HepG2 (cell line): ENCODE results near the gene EEF1AKMT4. TPM values are rescaled to one million over a fixed set of nuclear protein-coding genes. Genes with fewer than 3 reads are reported as not detected.

Source experiments
- ATAC-seq: fragments of 200-7000 bp; cut with Tn5 transposase; 3 replicates; pipeline ENCODE4 v1.9.1; 2020; ENCODE audit warnings: mild to moderate bottlenecking, moderate library complexity
- BruUV-seq: library from RNA; stranded (reverse); fragments of 400-500 nt; replicated peaks from 2 replicates; lab custom pipeline; 2021; lab: Mats Ljungman, UMichigan
- CTCF ChIA-PET: fragments of 300-600 bp; formaldehyde crosslinking; extraction: SDS; loops from one replicate; lab custom pipeline; 2021; ENCODE audit warnings: low total read pairs, inconsistent platforms, low intra/inter-chr PET ratio; lab: Yijun Ruan, JAX
- POLR2A ChIA-PET: fragments of 350-600 bp; sonication (Branson Sonifier 250); formaldehyde crosslinking; loops from one replicate; lab custom pipeline; 2020; ENCODE audit warnings: antibody characterized with exemption, inconsistent platforms; lab: Yijun Ruan, JAX
- DNase-seq: peaks from one replicate; pipeline ENCODE4 v3.0.0-alpha.2; 2015; ENCODE audit warnings: low spot score
- FAIRE-seq: peaks from 3 replicates; lab custom pipeline; 2011; peaks lifted over from hg19 to GRCh38; lab: Jason Lieb, UNC
- H2AFZ ChIP-seq: one replicate; pipeline ENCODE4 v1.6.1; 2011; ENCODE audit warnings: low read length, inconsistent platforms
- H3K27ac ChIP-seq: fragments of 300-600 bp; 3 replicates; pipeline ENCODE4 v1.8.0; 2011; ENCODE audit warnings: mixed run types, mild to moderate bottlenecking, mixed read lengths, low read length, inconsistent platforms; ENCODE audit not compliant: insufficient read depth; ENCODE audit errors: extremely low read length
- H3K27me3 ChIP-seq, 2 experiments: fragments of 200-600 bp in 1 of 2; 2 replicates in 1 of 2; 3 replicates in 1 of 2; pipeline versions ENCODE4 v1.6.0 to v1.8.0; 2011; ENCODE audit warnings: low read length in 2 of 2, mild to moderate bottlenecking in 2 of 2, moderate library complexity in 2 of 2, inconsistent platforms in 1 of 2; ENCODE audit not compliant: insufficient read depth in 2 of 2, control insufficient read depth in 1 of 2
- H3K36me3 ChIP-seq, 2 experiments: fragments of 200-600 bp in 1 of 2; replicated peaks in 1 of 2; 2 replicates in 1 of 2; 3 replicates in 1 of 2; pipeline versions ENCODE4 v1.5.1 to v1.8.0; 2011; ENCODE audit warnings: low read length in 2 of 2, inconsistent platforms in 1 of 2; ENCODE audit not compliant: insufficient read depth in 2 of 2, control insufficient read depth in 1 of 2
- H3K4me1 ChIP-seq: 2 replicates; pipeline ENCODE4 v1.5.1; 2012; ENCODE audit warnings: low read length, inconsistent platforms; ENCODE audit not compliant: insufficient read depth
- H3K4me2 ChIP-seq: 2 replicates; pipeline ENCODE4 v1.6.0; 2011; ENCODE audit warnings: low read depth, low read length, inconsistent platforms
- H3K4me3 ChIP-seq, 3 experiments: fragments of 200-600 bp in 1 of 3; sonication (generic), shearing (Covaris generic) in 1 of 3; replicated peaks in 1 of 3; 2 replicates each; pipeline ENCODE4 v1.5.1; 2011 to 2016; ENCODE audit warnings: low read length in 3 of 3, inconsistent platforms in 2 of 3, low read depth in 2 of 3, mild to moderate bottlenecking in 2 of 3, control low read depth in 1 of 3, mixed read lengths in 1 of 3; ENCODE audit not compliant: insufficient read depth in 1 of 3
- H3K79me2 ChIP-seq: one replicate; pipeline ENCODE4 v1.6.1; 2011; ENCODE audit warnings: low read length, inconsistent platforms; ENCODE audit not compliant: insufficient read depth
- H3K9ac ChIP-seq: 2 replicates; pipeline ENCODE4 v1.6.0; 2011; ENCODE audit warnings: mild to moderate bottlenecking, low read depth, low read length, inconsistent platforms; ENCODE audit not compliant: insufficient read depth
- H3K9me3 ChIP-seq: 2 replicates; pipeline ENCODE4 v1.5.1; 2012; ENCODE audit warnings: mild to moderate bottlenecking, low read length
- H4K20me1 ChIP-seq: 2 replicates; pipeline ENCODE4 v1.6.0; 2011; ENCODE audit warnings: inconsistent platforms, mild to moderate bottlenecking, low read length, moderate library complexity; ENCODE audit not compliant: insufficient read depth
- AGO1 ChIP-seq: fragments of 200-400 bp; formaldehyde crosslinking; IDR thresholded peaks from 2 replicates; pipeline ENCODE4 v1.6.1; 2017; ENCODE audit warnings: mild to moderate bottlenecking, low read depth, low read length, moderate library complexity; ENCODE audit not compliant: poor library complexity, severe bottlenecking
- CCDC6 ChIP-seq: sonication (generic); formaldehyde crosslinking; IDR thresholded peaks from 2 replicates; pipeline ENCODE4 v1.8.1; 2022; ENCODE audit warnings: mild to moderate bottlenecking, missing genetic modification reagents, moderate library complexity
- RFX3 ChIP-seq: IDR thresholded peaks from 2 replicates; pipeline ENCODE4 v1.6.1; 2016; ENCODE audit warnings: missing biosample characterization, missing genetic modification reagents
- YEATS2 ChIP-seq: sonication (generic); formaldehyde crosslinking; IDR thresholded peaks from 2 replicates; pipeline ENCODE4 v1.4.0; 2020; ENCODE audit warnings: missing genetic modification reagents, borderline replicate concordance
- ZBTB3 ChIP-seq: sonication (generic); formaldehyde crosslinking; IDR thresholded peaks from 2 replicates; pipeline ENCODE4 v1.4.0; 2020; ENCODE audit warnings: low read depth, mild to moderate bottlenecking, moderate library complexity, missing genetic modification reagents, borderline replicate concordance
- ZFP62 ChIP-seq: sonication (generic); formaldehyde crosslinking; IDR thresholded peaks from 2 replicates; pipeline ENCODE4 v1.4.0; 2020; ENCODE audit warnings: missing genetic modification reagents
- ZNF33A ChIP-seq: sonication (generic); formaldehyde crosslinking; IDR thresholded peaks from 2 replicates; pipeline ENCODE4 v1.5.1; 2020; ENCODE audit warnings: missing genetic modification reagents, mild to moderate bottlenecking, moderate library complexity, borderline replicate concordance
- ZNF841 ChIP-seq: sonication (generic); formaldehyde crosslinking; IDR thresholded peaks from 2 replicates; pipeline ENCODE4 v1.8.1; 2023; ENCODE audit warnings: missing genetic modification reagents, borderline replicate concordance
- WGBS: methylation state at CpG from one replicate; pipeline ENCODE4 v1.1.6; 2017; ENCODE audit warnings: low lambda C conversion rate; 5-methylcytosine and 5-hydroxymethylcytosine counted together
- in situ Hi-C: cut with HindIII; loops from 2 replicates; pipeline ENCODE4 v1.10.0; 2017; ENCODE audit warnings: low pct_unique_long_range_greater_than_20kb; ENCODE audit not compliant: extremely low pct_ligation_motif_present
- intact Hi-C: fragments of 100-400 bp; cut with micrococcal nuclease; formaldehyde crosslinking; loops from one replicate; pipeline ENCODE4 v1.10.0; 2022; ENCODE audit not compliant: unreplicated experiment
- polyA plus RNA-seq, 8 experiments: library from polyadenylated mRNA; depleted of rRNA in 3 of 8; stranded (reverse) in 7 of 8; unstranded in 1 of 8; fragments of >200 nt; fragmentation: Illumina TruSeq in 4 of 8; extraction: Trizol in 4 of 8; gene quantifications; 2 replicates each; pipeline versions ENCODE4 v1.2.1 to v1.2.3, GENCODE V29; 2011 to 2016; ENCODE audit warnings: low read depth in 4 of 8, missing spikeins in 1 of 8, mixed read lengths in 1 of 8; ENCODE audit not compliant: insufficient read depth in 1 of 8
- total RNA-seq, 5 experiments: library from RNA; depleted of rRNA; stranded (reverse); fragments of >200 nt; fragmentation: Illumina TruSeq; extraction: Trizol; gene quantifications; 2 replicates each; pipeline ENCODE4 v1.2.3, GENCODE V29; 2016; ENCODE audit warnings: low read depth in 1 of 5
- TF ChIP-seq, protein P1 (sequence below): sonication (generic); formaldehyde crosslinking; IDR thresholded peaks from 2 replicates; pipeline ENCODE4 v1.4.0; 2020; ENCODE audit warnings: mild to moderate bottlenecking, missing genetic modification reagents
- TF ChIP-seq, protein P2 (sequence below), 2 experiments: sonication (generic) in 1 of 2; formaldehyde crosslinking in 1 of 2; IDR thresholded peaks; 2 replicates each; pipeline versions ENCODE4 v1.4.0 to v1.6.1; 2018 to 2020; ENCODE audit warnings: missing genetic modification reagents in 2 of 2, borderline replicate concordance in 1 of 2, low read depth in 1 of 2, mild to moderate bottlenecking in 1 of 2, missing biosample characterization in 1 of 2
- TF ChIP-seq, protein P3 (sequence below): sonication (generic); formaldehyde crosslinking; IDR thresholded peaks from 2 replicates; pipeline ENCODE4 v1.8.0; 2022; ENCODE audit warnings: mild to moderate bottlenecking, missing genetic modification reagents, borderline replicate concordance
- TF ChIP-seq, protein P4 (sequence below): sonication (generic); formaldehyde crosslinking; IDR thresholded peaks from 2 replicates; pipeline ENCODE4 v1.5.0; 2020; ENCODE audit warnings: missing genetic modification reagents
- TF ChIP-seq, protein P5 (sequence below): sonication (generic); formaldehyde crosslinking; IDR thresholded peaks from 2 replicates; pipeline ENCODE4 v1.4.0; 2020; ENCODE audit warnings: mild to moderate bottlenecking, missing genetic modification reagents

Gene EEF1AKMT4
- total and polyA plus RNA-seq, 2 of the 13 experiments (the other 11 are each of a cell fraction or from before 2014, with no cell fraction given) = 13.1 to 15.8 TPM

DNA sequence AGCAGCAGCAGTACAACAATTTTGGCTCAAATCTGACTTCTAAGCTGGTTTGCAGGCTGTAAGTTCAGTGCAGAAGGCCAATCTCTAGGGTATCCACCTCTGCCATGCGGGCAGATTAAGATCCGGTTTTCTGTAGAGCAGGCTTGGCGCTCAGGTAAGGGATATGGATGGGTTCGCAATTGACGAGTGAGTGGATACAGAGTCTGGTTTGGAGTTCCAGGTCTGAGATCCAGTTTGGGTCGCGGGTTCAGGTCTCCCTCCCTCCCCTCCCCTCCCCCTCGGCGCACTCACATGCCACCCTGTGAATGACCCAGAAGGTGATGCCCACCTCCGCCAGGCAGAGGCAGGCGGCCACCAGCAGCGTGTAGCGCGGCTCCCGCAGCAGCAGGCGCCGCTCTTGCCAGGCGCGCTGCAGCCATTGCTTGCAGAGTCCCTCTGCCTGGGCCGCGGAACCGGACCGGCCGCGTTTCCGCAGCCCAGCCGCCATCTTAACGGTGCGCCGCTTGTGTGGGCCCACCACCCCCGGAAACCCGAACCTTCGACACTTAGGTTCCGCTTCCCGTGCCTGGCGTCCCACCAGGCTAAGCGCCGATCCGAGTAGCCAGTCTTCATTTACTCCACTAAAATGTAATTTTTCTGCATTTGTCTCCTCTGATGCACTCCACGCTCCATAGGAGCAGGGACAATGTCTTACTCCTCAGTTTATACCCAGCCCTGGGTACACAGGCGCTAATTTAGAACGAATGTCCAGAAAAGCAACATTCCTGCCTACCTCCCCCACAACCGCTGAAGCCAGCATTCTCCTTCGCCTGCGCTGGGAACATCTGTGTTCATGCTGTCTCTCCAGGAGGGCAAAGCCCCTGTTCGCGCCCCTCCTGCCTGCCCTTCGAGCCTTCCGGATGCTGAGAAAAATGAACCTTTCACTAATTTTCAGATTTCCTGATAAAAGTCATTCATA lies 739 bp upstream of the EEF1AKMT4 start, which contains the start of gene ALG3:
Gene ALG3 (minus strand): TSS at position 509 of the 958 bp plus-strand sequence. CDS start 22 bp downstream, at position 487.
- Histone ChIP-seq H3K79me2 (peaks cover 9% of the 10 kb centered on the region), H4K20me1 (no peaks in the 10 kb centered on the region), H3K36me3 (peaks cover 9 to 23% of the 10 kb centered on the region in 2 experiments; a peak in 4 of 5 replicates), H3K4me1 (peaks cover 20% of the 10 kb centered on the region), H3K9me3 (no peaks in the 10 kb centered on the region), H3K4me2 (peak within 1 kb of the TSS; percentile 81), H3K9ac (peak within 1 kb of the TSS; percentile 99), H2AFZ (peak within 1 kb of the TSS; percentile 81), H3K27me3 (peaks cover 0 to 4% of the 10 kb centered on the region in 2 experiments; a peak in 1 of 5 replicates), H3K27ac (peak within 1 kb of the TSS; percentile 93), H3K4me3 (peak within 1 kb of the TSS; percentile 89 to 99 (median 97))
- 0% methylated on average over 13 of the region's 49 CpGs for WGBS
- no peak for FAIRE-seq
- CTCF ChIA-PET = interaction anchor here (1.9 kb wide), 1 partner anchor 19 kb away, joined by 6 read pairs; the partner anchor contains the start of gene VWA5B2
- in situ Hi-C loops = loop anchor here (5.0 kb wide), 1 partner anchor 91 kb away; the partner anchor contains the start of gene DVL3
- DNase-seq = peak; percentile 76
- POLR2A ChIA-PET = interaction anchor here (1.2 to 2.3 kb wide), 3 partner anchors 21 to 364 kb away, joined by 3 to 7 read pairs (median 5); partner anchors contain the start of genes ABCF3 and PARL
- intact Hi-C loops = loop anchor here (2.0 to 10.0 kb wide), 4 partner anchors 36 to 361 kb away; partner anchors contain the start of gene ABCC5
- TSS peak; percentile 78 for BruUV-seq
- ATAC-seq = peak; percentile 70
- TF ChIP-seq AGO1 (no peak), ZFP62 (CRISPR knock-in tag) (no peak), RFX3 (CRISPR knock-in tag) (no peak), YEATS2 (CRISPR knock-in tag) (peak; percentile 65), ZBTB3 (CRISPR knock-in tag) (peak; percentile 54; the same call in 1 of the 2 replicates), ZNF33A (CRISPR knock-in tag) (no peak), ZNF841 (CRISPR knock-in tag) (no peak), CCDC6 (CRISPR knock-in tag) (no peak; the same call in 1 of the 2 replicates)
- TF ChIP-seq, protein P1, sequence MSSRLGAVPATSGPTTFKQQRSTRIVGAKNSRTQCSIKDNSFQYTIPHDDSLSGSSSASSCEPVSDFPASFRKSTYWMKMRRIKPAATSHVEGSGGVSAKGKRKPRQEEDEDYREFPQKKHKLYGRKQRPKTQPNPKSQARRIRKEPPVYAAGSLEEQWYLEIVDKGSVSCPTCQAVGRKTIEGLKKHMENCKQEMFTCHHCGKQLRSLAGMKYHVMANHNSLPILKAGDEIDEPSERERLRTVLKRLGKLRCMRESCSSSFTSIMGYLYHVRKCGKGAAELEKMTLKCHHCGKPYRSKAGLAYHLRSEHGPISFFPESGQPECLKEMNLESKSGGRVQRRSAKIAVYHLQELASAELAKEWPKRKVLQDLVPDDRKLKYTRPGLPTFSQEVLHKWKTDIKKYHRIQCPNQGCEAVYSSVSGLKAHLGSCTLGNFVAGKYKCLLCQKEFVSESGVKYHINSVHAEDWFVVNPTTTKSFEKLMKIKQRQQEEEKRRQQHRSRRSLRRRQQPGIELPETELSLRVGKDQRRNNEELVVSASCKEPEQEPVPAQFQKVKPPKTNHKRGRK = 0 out of 2 replicates have a peak, but pooled peaks have one; percentile 78
- TF ChIP-seq, protein P2, sequence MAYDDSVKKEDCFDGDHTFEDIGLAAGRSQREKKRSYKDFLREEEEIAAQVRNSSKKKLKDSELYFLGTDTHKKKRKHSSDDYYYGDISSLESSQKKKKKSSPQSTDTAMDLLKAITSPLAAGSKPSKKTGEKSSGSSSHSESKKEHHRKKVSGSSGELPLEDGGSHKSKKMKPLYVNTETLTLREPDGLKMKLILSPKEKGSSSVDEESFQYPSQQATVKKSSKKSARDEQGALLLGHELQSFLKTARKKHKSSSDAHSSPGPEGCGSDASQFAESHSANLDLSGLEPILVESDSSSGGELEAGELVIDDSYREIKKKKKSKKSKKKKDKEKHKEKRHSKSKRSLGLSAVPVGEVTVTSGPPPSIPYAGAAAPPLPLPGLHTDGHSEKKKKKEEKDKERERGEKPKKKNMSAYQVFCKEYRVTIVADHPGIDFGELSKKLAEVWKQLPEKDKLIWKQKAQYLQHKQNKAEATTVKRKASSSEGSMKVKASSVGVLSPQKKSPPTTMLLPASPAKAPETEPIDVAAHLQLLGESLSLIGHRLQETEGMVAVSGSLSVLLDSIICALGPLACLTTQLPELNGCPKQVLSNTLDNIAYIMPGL (CRISPR knock-in tag; IDR thresholded peaks at IDR 0.05; ENCODE audit: borderline replicate concordance in 1 of 2, low read depth in 1 of 2) = peak; percentile 73
- TF ChIP-seq, protein P3, sequence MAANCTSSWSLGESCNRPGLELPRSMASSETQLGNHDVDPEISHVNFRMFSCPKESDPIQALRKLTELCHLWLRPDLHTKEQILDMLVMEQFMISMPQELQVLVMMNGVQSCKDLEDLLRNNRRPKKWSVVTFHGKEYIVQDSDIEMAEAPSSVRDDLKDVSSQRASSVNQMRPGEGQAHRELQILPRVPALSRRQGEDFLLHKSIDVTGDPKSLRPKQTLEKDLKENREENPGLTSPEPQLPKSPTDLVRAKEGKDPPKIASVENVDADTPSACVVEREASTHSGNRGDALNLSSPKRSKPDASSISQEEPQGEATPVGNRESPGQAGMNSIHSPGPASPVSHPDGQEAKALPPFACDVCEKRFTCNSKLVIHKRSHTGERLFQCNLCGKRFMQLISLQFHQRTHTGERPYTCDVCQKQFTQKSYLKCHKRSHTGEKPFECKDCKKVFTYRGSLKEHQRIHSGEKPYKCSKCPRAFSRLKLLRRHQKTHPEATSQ (CRISPR knock-in tag) = peak; percentile 76; the same call in 1 of the 2 replicates
- TF ChIP-seq, protein P4, sequence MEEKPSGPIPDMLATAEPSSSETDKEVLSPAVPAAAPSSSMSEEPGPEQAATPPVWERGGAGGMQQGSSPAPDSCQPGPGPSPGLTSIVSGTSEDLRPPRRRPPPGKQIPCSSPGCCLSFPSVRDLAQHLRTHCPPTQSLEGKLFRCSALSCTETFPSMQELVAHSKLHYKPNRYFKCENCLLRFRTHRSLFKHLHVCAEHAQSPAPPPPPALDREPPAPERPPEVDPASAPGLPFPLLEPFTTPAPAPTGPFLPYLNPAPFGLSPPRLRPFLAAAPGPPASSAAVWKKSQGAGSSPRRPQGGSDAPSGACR (CRISPR knock-in tag) = peak; percentile 76
- TF ChIP-seq, protein P5, sequence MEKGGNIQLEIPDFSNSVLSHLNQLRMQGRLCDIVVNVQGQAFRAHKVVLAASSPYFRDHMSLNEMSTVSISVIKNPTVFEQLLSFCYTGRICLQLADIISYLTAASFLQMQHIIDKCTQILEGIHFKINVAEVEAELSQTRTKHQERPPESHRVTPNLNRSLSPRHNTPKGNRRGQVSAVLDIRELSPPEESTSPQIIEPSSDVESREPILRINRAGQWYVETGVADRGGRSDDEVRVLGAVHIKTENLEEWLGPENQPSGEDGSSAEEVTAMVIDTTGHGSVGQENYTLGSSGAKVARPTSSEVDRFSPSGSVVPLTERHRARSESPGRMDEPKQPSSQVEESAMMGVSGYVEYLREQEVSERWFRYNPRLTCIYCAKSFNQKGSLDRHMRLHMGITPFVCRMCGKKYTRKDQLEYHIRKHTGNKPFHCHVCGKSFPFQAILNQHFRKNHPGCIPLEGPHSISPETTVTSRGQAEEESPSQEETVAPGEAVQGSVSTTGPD (CRISPR knock-in tag) = no peak
